GM12891 (cell line): Measurements from ENCODE around the gene USH2A.

Experiments
- POLR2A ChIP-seq: IDR thresholded peaks from 2 replicates; pipeline ENCODE4 v1.6.1; 2011; ENCODE audit warnings: low read depth, low read length, control low read depth
- POLR2AphosphoS5 ChIP-seq: IDR thresholded peaks from 2 replicates; pipeline ENCODE4 v1.6.1; 2011; ENCODE audit warnings: low read depth, low read length, control low read depth
- POU2F2 ChIP-seq: IDR thresholded peaks from 2 replicates; pipeline ENCODE4 v1.6.1; 2011; ENCODE audit warnings: low read depth, mild to moderate bottlenecking, control low read depth, low read length, moderate library complexity
- SPI1 ChIP-seq: IDR thresholded peaks from 2 replicates; pipeline ENCODE4 v1.6.1; 2011; ENCODE audit warnings: low read depth, low read length, control low read depth
- TAF1 ChIP-seq: IDR thresholded peaks from 2 replicates; pipeline ENCODE4 v1.6.1; 2011; ENCODE audit warnings: low read depth, low read length, control low read depth

DNA sequence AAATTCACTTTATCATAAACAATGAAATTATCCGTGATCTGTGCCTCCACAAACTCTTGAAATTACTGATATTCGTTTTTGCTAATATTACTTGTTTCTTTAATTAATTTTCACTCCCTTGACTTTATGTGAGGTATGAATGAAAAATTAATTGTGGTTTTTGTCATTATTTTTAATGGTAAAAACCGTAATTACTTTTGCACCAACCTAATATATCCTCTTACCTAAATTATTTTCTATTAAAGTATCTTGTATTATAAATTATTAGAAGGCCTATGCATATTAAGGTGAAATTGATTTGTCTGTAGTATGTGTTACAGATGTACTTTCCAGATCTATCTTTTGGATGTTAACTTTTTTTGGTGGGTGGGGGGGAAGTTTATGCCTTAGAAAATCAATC, 540.2 kb downstream of the USH2A start:
- TF ChIP-seq POLR2A (no peak), TAF1 (no peak), POU2F2 (no peak), SPI1 (no peak), POLR2AphosphoS5 (no peak)
